ENCODE measurements around the gene ZNF441. TPM values are rescaled to one million over a fixed set of nuclear protein-coding genes. Genes with fewer than 3 reads are reported as not detected.

The ZNF441 gene
- total and polyA plus RNA-seq, 2 of the 13 experiments (the other 11 are each of a cell fraction or from before 2014, with no cell fraction given), result 2.8 to 10.0 TPM

GRCh38 chr19:11767633-11768133 lies 883 bp downstream of the ZNF441 start (continued):
- TF ChIP-seq, protein P1, sequence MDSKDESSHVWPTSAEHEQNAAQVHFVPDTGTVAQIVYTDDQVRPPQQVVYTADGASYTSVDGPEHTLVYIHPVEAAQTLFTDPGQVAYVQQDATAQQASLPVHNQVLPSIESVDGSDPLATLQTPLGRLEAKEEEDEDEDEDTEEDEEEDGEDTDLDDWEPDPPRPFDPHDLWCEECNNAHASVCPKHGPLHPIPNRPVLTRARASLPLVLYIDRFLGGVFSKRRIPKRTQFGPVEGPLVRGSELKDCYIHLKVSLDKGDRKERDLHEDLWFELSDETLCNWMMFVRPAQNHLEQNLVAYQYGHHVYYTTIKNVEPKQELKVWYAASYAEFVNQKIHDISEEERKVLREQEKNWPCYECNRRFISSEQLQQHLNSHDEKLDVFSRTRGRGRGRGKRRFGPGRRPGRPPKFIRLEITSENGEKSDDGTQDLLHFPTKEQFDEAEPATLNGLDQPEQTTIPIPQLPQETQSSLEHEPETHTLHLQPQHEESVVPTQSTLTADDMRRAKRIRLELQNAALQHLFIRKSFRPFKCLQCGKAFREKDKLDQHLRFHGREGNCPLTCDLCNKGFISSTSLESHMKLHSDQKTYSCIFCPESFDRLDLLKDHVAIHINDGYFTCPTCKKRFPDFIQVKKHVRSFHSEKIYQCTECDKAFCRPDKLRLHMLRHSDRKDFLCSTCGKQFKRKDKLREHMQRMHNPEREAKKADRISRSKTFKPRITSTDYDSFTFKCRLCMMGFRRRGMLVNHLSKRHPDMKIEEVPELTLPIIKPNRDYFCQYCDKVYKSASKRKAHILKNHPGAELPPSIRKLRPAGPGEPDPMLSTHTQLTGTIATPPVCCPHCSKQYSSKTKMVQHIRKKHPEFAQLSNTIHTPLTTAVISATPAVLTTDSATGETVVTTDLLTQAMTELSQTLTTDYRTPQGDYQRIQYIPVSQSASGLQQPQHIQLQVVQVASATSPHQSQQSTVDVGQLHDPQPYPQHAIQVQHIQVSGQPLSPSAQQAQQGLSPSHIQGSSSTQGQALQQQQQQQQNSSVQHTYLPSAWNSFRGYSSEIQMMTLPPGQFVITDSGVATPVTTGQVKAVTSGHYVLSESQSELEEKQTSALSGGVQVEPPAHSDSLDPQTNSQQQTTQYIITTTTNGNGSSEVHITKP (CRISPR knock-in tag; IDR thresholded peaks at IDR 0.05; ENCODE audit: low read depth), result 0 out of 2 replicates have a peak, but pooled peaks have one; percentile 50
- TF ChIP-seq HNF4A (CRISPR knock-in tag; IDR thresholded peaks at IDR 0.05) (peak; percentile 40), ZNF207 (IDR thresholded peaks at IDR 0.05; ENCODE audit: borderline replicate concordance) (no peak), MTF2 (CRISPR knock-in tag; IDR thresholded peaks at IDR 0.05; ENCODE audit: borderline replicate concordance) (0 out of 2 replicates have a peak, but pooled peaks have one; percentile 72), NKX3-1 (CRISPR knock-in tag; IDR thresholded peaks at IDR 0.05) (no peak), ZNF232 (CRISPR knock-in tag; IDR thresholded peaks at IDR 0.05; ENCODE audit: borderline replicate concordance) (peak; percentile 64; the same call in 1 of the 2 replicates), NCOA2 (CRISPR knock-in tag; IDR thresholded peaks at IDR 0.05) (no peak), ZNF761 (CRISPR knock-in tag; conservative IDR thresholded peaks at IDR 0.05) (peak; percentile 48; the same call in 1 of the 2 replicates), ZNF652 (CRISPR knock-in tag; IDR thresholded peaks at IDR 0.05; ENCODE audit: borderline replicate concordance, low read depth) (no peak), ZNF547 (CRISPR knock-in tag; IDR thresholded peaks at IDR 0.05) (no peak), ZNF781 (CRISPR knock-in tag; IDR thresholded peaks at IDR 0.05; ENCODE audit: borderline replicate concordance, not compliant biosample characterization) (no peak), PRDM4 (CRISPR knock-in tag; IDR thresholded peaks at IDR 0.05; ENCODE audit: borderline replicate concordance) (no peak), SRSF9 (IDR thresholded peaks at IDR 0.05; ENCODE audit: borderline replicate concordance, insufficient read depth, low read depth, low read length, poor library complexity, severe bottlenecking) (no peak), HNF4G (IDR thresholded peaks at IDR 0.05; ENCODE audit: borderline replicate concordance, low read depth, low read length) (no peak), HNF4G (CRISPR knock-in tag; IDR thresholded peaks at IDR 0.05; ENCODE audit: borderline replicate concordance, low read depth) (no peak), WIZ (CRISPR knock-in tag; IDR thresholded peaks at IDR 0.05) (peak; percentile 34; the same call in 1 of the 2 replicates), ZNF782 (CRISPR knock-in tag; IDR thresholded peaks at IDR 0.05; ENCODE audit: borderline replicate concordance) (no peak), ZNF12 (CRISPR knock-in tag; IDR thresholded peaks at IDR 0.05) (0 out of 2 replicates have a peak, but pooled peaks have one; percentile 20), BCL6 (CRISPR knock-in tag; IDR thresholded peaks at IDR 0.05) (0 out of 2 replicates have a peak, but pooled peaks have one; percentile 15), ONECUT2 (CRISPR knock-in tag; IDR thresholded peaks at IDR 0.05) (no peak), RARG (CRISPR knock-in tag; IDR thresholded peaks at IDR 0.05; ENCODE audit: low read depth) (no peak)
- TF ChIP-seq, protein P2, sequence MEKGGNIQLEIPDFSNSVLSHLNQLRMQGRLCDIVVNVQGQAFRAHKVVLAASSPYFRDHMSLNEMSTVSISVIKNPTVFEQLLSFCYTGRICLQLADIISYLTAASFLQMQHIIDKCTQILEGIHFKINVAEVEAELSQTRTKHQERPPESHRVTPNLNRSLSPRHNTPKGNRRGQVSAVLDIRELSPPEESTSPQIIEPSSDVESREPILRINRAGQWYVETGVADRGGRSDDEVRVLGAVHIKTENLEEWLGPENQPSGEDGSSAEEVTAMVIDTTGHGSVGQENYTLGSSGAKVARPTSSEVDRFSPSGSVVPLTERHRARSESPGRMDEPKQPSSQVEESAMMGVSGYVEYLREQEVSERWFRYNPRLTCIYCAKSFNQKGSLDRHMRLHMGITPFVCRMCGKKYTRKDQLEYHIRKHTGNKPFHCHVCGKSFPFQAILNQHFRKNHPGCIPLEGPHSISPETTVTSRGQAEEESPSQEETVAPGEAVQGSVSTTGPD (CRISPR knock-in tag; IDR thresholded peaks at IDR 0.05), result no peak

Data from HepG2 (cell line).